Ovary (tissue), 3 donors: ENCODE results near the gene SYNM.

Experiments used
- CTCF ChIP-seq, 3 donors: fragments of 450-650 bp in 2 of 3; fragments of 200-600 bp in 1 of 3; IDR thresholded peaks; one replicate each; pipeline versions ENCODE4 v1.5.1 to v1.8.0; 2016 to 2022; ENCODE audit warnings: antibody characterized with exemption in 3 of 3, mild to moderate bottlenecking in 1 of 3
- POLR2A ChIP-seq: fragments of 450-650 bp; IDR thresholded peaks from one replicate; pipeline ENCODE4 v1.6.1; 2017; ENCODE audit warnings: antibody characterized with exemption, mild to moderate bottlenecking, moderate library complexity
- donor health status: DM: no; HTN: no; CAD: no.

- TF ChIP-seq POLR2A (no peak), CTCF (IDR thresholded peaks at IDR 0.05) (no peak)
Observed at GRCh38 chr15:99073008-99073717, 31.7 kb upstream of the SYNM start.
